22Rv1 (cell line): ENCODE results near the gene ZGRF1.

Source experiments
- H3K27ac ChIP-seq: fragments of 450-650 bp; 2 replicates; pipeline ENCODE4 v1.5.1; 2017
- CTCF ChIP-seq: fragments of 450-650 bp; IDR thresholded peaks from 2 replicates; pipeline ENCODE4 v1.5.1; 2017; ENCODE audit warnings: mild to moderate bottlenecking
- ZFX ChIP-seq: fragments of 450-650 bp; IDR thresholded peaks from 2 replicates; pipeline ENCODE4 v1.6.1; 2017; ENCODE audit warnings: antibody characterized with exemption, borderline replicate concordance

Gene ZGRF1

GRCh38 chr4:112636688-112637551, at the start of gene ZGRF1, which contains the start of gene LARP7:
ZGRF1 (minus strand) TSS chr4:112636909; CDS start chr4:112633176, 3,733 bp downstream.
LARP7 (plus strand) TSS chr4:112637143; CDS start chr4:112644670, 7,527 bp downstream.
- peak within 1 kb of the TSS; percentile 88 for H3K27ac ChIP-seq
- TF ChIP-seq ZFX, result no peak
- peak; percentile 85 for TF ChIP-seq CTCF

GRCh38 chr4:112680996-112681395, 44.3 kb upstream of the ZGRF1 start:
- no peak overlapping the region for H3K27ac ChIP-seq
- TF ChIP-seq ZFX (no peak), CTCF (no peak)

GRCh38 chr4:112677519-112678091, 40.9 kb upstream of the ZGRF1 start:
- TF ChIP-seq CTCF, result no peak
- no peak for TF ChIP-seq ZFX
- no peak overlapping the region for H3K27ac ChIP-seq

GRCh38 chr4:112674376-112674775, 37.7 kb upstream of the ZGRF1 start:
- no peak overlapping the region for H3K27ac ChIP-seq
- TF ChIP-seq CTCF (no peak), ZFX (no peak)

- TF ChIP-seq CTCF (no peak), ZFX (no peak)
- no peak overlapping the region for H3K27ac ChIP-seq
Observed at GRCh38 chr4:112673686-112674085, 37.0 kb upstream of the ZGRF1 start.

- TF ChIP-seq CTCF (no peak), ZFX (no peak)
Observed at GRCh38 chr4:112673076-112673475, 36.4 kb upstream of the ZGRF1 start.

GRCh38 chr4:112668131-112668530, 31.4 kb upstream of the ZGRF1 start:
- H3K27ac ChIP-seq, result no peak overlapping the region
- no peak for TF ChIP-seq ZFX
- no peak for TF ChIP-seq CTCF

More at GRCh38 chr4:112673076-112673475, 36.4 kb upstream of the ZGRF1 start:
- no peak overlapping the region for H3K27ac ChIP-seq
